NCI-H774 (cell line): ENCODE results near the gene MYOZ2.

Source experiments
- DNase-seq: peaks from one replicate; lab custom pipeline; 2025; lab: John Stamatoyannopoulos, UW

MYOZ2 gene

GRCh38 chr4:119135721-119136121 lies at the start of gene MYOZ2:
Gene MYOZ2, plus strand, starts transcription at chr4:119135832. Its CDS starts 694 bp downstream, at chr4:119136526.
- no peak for DNase-seq

- no peak for DNase-seq
Measured at GRCh38 chr4:119087121-119087520, 48.5 kb upstream of the MYOZ2 start.

GRCh38 chr4:119087656-119088055 lies 48.0 kb upstream of the MYOZ2 start:
- no peak for DNase-seq

GRCh38 chr4:119093042-119093827 lies 42.4 kb upstream of the MYOZ2 start:
- no peak for DNase-seq

GRCh38 chr4:119097282-119097900 lies 38.2 kb upstream of the MYOZ2 start:
- DNase-seq = no peak

- no peak for DNase-seq
Measured at GRCh38 chr4:119098306-119098705, 37.3 kb upstream of the MYOZ2 start.

GRCh38 chr4:119099227-119099810 lies 36.3 kb upstream of the MYOZ2 start:
- DNase-seq = no peak

GRCh38 chr4:119100655-119101054 lies 35.0 kb upstream of the MYOZ2 start:
- no peak for DNase-seq

- no peak for DNase-seq
Measured at GRCh38 chr4:119103263-119103662, 32.4 kb upstream of the MYOZ2 start.

- no peak for DNase-seq
Measured at GRCh38 chr4:119104644-119105273, 30.9 kb upstream of the MYOZ2 start.

- no peak for DNase-seq
Measured at GRCh38 chr4:119105605-119106004, 30.0 kb upstream of the MYOZ2 start.

- no peak for DNase-seq
Measured at GRCh38 chr4:119106036-119107000, 29.3 kb upstream of the MYOZ2 start.

- no peak for DNase-seq
Measured at GRCh38 chr4:119110121-119110520, 25.5 kb upstream of the MYOZ2 start.

GRCh38 chr4:119111296-119111695 lies 24.3 kb upstream of the MYOZ2 start:
- DNase-seq = no peak

GRCh38 chr4:119113033-119113655 lies 22.5 kb upstream of the MYOZ2 start:
- no peak for DNase-seq

GRCh38 chr4:119116021-119116420 lies 19.6 kb upstream of the MYOZ2 start:
- no peak for DNase-seq

- no peak for DNase-seq
Measured at GRCh38 chr4:119116925-119117900, 18.4 kb upstream of the MYOZ2 start.

- no peak for DNase-seq
Measured at GRCh38 chr4:119118397-119118796, 17.2 kb upstream of the MYOZ2 start.

- no peak for DNase-seq
Measured at GRCh38 chr4:119124352-119124751, 11.3 kb upstream of the MYOZ2 start.

- no peak for DNase-seq
Measured at GRCh38 chr4:119125931-119126330, 9.7 kb upstream of the MYOZ2 start.
